ENCODE results near the gene U2AF1. TPM values are rescaled to one million over a fixed set of nuclear protein-coding genes. Genes with fewer than 3 reads are reported as not detected.
A peak's percentile ranks its signal among the peaks of the same experiment; 100 is the strongest.
"Not testable (repeated sequence)": the region's sequence is repeated elsewhere in the genome, so short reads cannot be mapped to it uniquely, and the experiment has no call there.

U2AF1 gene
- total RNA-seq, 2 donors from 2014 or later, result 72.4 to 84.7 TPM

GRCh38 chr21:43074401-43075169, 32.8 kb downstream of the U2AF1 start:
- H3K27me3 ChIP-seq (replicated peaks; ENCODE audit: insufficient read depth); H3K27ac ChIP-seq; H3K4me3 ChIP-seq; DNase-seq (ENCODE audit: low spot score); H3K9me3 ChIP-seq; H3K4me1 ChIP-seq (ENCODE audit: control insufficient read depth in 1 of 2, low read depth in 2 of 2); H3K36me3 ChIP-seq; ATAC-seq (ENCODE audit: insufficient number of reproducible peaks, low FRiP score, low read depth): not testable (repeated sequence)

DNA sequence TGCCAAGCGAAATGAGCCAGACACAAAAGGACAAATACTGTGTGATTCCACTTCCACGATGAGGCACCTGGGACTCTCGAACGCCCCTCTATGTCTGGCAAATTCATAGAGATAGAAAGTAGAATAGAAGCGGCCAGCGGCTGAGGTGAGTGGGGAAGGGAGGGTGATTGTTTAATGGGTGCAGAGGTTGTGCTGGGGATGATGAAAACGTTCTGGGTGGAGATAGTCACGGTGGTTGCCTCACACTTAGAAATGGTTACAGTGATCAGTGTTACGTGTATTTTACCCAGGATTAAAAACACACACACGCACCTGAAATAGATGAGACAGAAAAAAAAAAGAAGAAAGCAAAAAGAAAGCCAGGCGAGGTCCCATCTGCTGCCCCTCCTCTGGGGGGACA, 34.6 kb downstream of the U2AF1 start:
- not testable (repeated sequence) for H3K27ac ChIP-seq; H3K27me3 ChIP-seq (replicated peaks; ENCODE audit: insufficient read depth); DNase-seq (ENCODE audit: low spot score); H3K9me3 ChIP-seq; ATAC-seq (ENCODE audit: insufficient number of reproducible peaks, low FRiP score, low read depth); H3K4me3 ChIP-seq; H3K4me1 ChIP-seq (ENCODE audit: control insufficient read depth in 1 of 2, low read depth in 2 of 2); H3K36me3 ChIP-seq

DNA sequence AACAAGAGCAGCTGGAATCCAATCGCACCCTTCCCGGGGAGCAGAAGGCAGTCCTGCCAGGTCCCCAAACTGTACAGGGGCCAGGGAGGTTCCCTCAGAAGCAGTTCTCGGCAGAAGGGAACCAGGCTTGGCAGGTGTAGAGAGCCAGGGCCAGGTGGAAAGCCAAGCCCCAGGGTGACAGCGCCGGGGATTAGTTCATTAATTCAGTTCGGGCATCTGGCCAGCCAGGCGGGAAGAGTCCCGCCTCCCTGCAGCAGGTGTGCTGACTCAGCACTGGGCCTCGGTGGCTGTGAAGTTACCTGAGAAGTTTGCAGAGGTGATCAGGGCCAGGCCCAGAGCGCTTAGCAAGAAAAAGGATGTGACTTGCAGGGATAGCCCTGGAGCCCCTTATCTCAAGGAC, 37.7 kb downstream of the U2AF1 start:
- not testable (repeated sequence) for H3K4me3 ChIP-seq; DNase-seq (ENCODE audit: low spot score); ATAC-seq (ENCODE audit: insufficient number of reproducible peaks, low FRiP score, low read depth); H3K9me3 ChIP-seq; H3K4me1 ChIP-seq (ENCODE audit: control insufficient read depth in 1 of 2, low read depth in 2 of 2); H3K27me3 ChIP-seq (replicated peaks; ENCODE audit: insufficient read depth); H3K27ac ChIP-seq; H3K36me3 ChIP-seq

GRCh38 chr21:43068065-43068464, 39.3 kb downstream of the U2AF1 start:
- H3K4me3 ChIP-seq; DNase-seq (ENCODE audit: low spot score); H3K4me1 ChIP-seq (ENCODE audit: control insufficient read depth in 1 of 2, low read depth in 2 of 2); H3K9me3 ChIP-seq; H3K27me3 ChIP-seq (replicated peaks; ENCODE audit: insufficient read depth); H3K36me3 ChIP-seq; ATAC-seq (ENCODE audit: insufficient number of reproducible peaks, low FRiP score, low read depth); H3K27ac ChIP-seq: not testable (repeated sequence)

GRCh38 chr21:43066690-43067089, 40.7 kb downstream of the U2AF1 start:
- ATAC-seq (ENCODE audit: insufficient number of reproducible peaks, low FRiP score, low read depth); H3K36me3 ChIP-seq; DNase-seq (ENCODE audit: low spot score); H3K4me1 ChIP-seq (ENCODE audit: control insufficient read depth in 1 of 2, low read depth in 2 of 2); H3K9me3 ChIP-seq; H3K4me3 ChIP-seq; H3K27me3 ChIP-seq (replicated peaks; ENCODE audit: insufficient read depth); H3K27ac ChIP-seq: not testable (repeated sequence)

DNA sequence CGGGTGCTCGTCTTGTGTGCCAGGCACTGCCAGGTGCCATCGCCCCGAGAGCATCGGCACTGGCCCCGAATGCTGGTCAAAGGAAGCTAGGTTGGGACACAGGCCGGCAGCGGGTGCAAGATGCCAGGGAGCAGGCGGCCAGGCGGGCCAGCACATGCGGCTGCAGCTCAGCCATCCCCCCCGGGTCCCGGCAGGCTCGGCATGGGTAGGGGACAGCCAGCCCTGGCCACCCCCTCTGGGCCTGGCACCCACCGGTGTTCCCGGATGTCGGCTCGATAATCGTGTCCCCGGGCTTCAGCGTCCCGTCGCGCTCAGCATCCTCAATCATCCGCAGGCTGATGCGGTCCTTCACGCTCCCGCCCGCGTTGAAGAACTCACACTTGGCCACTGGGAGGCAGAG, 41.4 kb downstream of the U2AF1 start:
- H3K36me3 ChIP-seq; ATAC-seq (ENCODE audit: insufficient number of reproducible peaks, low FRiP score, low read depth); H3K4me1 ChIP-seq (ENCODE audit: control insufficient read depth in 1 of 2, low read depth in 2 of 2); H3K27me3 ChIP-seq (replicated peaks; ENCODE audit: insufficient read depth); H3K27ac ChIP-seq; H3K4me3 ChIP-seq; DNase-seq (ENCODE audit: low spot score); H3K9me3 ChIP-seq: not testable (repeated sequence)

DNA sequence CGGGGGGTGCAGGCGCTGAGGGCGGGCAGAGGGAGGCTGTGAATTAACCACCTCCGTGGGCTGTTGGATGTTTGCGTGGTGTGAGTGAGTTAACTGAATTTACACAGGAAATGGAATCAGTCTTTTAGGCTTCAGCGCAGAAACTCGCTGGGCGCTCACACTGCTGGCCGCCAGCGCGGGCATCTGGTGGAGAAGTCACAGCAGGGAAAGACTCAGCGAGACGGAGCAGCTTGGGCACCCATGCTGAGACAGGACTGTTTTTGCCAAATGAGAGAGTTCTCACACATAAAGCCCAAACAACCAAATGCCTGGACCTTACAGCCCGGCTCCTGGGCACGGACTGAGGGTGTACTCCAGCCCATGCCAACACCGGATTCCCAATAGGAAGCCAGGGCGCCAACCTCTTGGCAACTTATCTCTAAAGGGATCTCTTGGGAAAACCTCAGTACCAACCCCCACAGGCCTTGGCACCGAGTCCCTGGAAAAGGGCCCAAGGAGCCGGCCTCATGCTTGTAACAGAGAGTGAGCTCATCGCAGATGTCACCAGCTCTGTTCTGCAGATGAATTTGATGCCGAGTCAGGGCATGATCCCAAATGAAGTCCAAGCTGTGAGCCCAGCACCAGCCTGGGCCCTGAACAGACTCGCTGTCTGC, 43.0 kb downstream of the U2AF1 start:
- H3K27ac ChIP-seq; H3K36me3 ChIP-seq; H3K4me3 ChIP-seq; H3K9me3 ChIP-seq; H3K4me1 ChIP-seq (ENCODE audit: control insufficient read depth in 1 of 2, low read depth in 2 of 2); H3K27me3 ChIP-seq (replicated peaks; ENCODE audit: insufficient read depth); DNase-seq (ENCODE audit: low spot score): not testable (repeated sequence)
- peak; percentile 63 for ATAC-seq (ENCODE audit: insufficient number of reproducible peaks, low FRiP score, low read depth)

DNA sequence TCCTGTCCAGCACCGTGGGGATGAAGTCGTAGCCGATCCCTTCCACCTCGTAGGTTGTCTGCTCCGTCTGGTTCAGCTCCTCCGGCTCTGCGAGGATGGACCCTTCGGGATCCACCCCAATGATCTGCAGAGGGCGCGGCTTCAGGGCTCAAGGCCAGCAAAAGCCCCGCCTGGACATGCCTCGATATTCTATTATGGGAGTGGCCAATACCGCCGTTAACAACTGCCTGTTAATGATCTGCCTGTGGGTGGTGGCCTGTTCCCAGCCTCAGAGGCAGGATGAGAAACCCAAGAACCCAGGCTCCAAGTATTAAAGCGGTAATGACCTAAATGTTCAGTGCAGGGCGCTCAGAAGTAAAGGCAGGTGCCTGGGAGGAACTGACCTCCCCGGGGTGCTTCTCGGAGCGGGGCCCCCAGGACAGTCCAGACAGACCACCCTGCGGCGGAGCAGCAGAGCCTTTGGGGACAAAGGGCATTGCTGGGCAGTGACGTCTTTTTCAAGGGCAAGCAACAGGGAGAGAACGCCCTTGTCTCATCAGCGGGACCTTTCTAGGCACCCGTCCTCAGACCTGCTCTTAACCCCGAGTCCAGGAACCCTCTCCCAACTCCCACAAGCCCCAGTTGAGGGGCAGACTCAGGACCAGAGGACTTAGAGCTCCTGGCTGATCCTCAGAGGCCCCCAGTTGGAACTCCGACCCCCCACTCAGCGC, 44.3 kb downstream of the U2AF1 start:
- H3K4me1 ChIP-seq (ENCODE audit: control insufficient read depth in 1 of 2, low read depth in 2 of 2); H3K9me3 ChIP-seq; H3K4me3 ChIP-seq; H3K27ac ChIP-seq; H3K36me3 ChIP-seq; H3K27me3 ChIP-seq (replicated peaks; ENCODE audit: insufficient read depth); ATAC-seq (ENCODE audit: insufficient number of reproducible peaks, low FRiP score, low read depth); DNase-seq (ENCODE audit: low spot score): not testable (repeated sequence)

- not testable (repeated sequence) for H3K9me3 ChIP-seq; H3K27ac ChIP-seq; H3K4me1 ChIP-seq (ENCODE audit: control insufficient read depth in 1 of 2, low read depth in 2 of 2); H3K36me3 ChIP-seq; DNase-seq (ENCODE audit: low spot score); H3K4me3 ChIP-seq; H3K27me3 ChIP-seq (replicated peaks; ENCODE audit: insufficient read depth); ATAC-seq (ENCODE audit: insufficient number of reproducible peaks, low FRiP score, low read depth)
Measured at GRCh38 chr21:43053112-43053511, 54.3 kb downstream of the U2AF1 start.

- H3K36me3 ChIP-seq; H3K27me3 ChIP-seq (replicated peaks; ENCODE audit: insufficient read depth); H3K27ac ChIP-seq; H3K4me3 ChIP-seq; H3K9me3 ChIP-seq; ATAC-seq (ENCODE audit: insufficient number of reproducible peaks, low FRiP score, low read depth); H3K4me1 ChIP-seq (ENCODE audit: control insufficient read depth in 1 of 2, low read depth in 2 of 2); DNase-seq (ENCODE audit: low spot score): not testable (repeated sequence)
Measured at GRCh38 chr21:43045876-43046821, 61.2 kb downstream of the U2AF1 start.

- H3K9me3 ChIP-seq; H3K4me3 ChIP-seq; H3K4me1 ChIP-seq (ENCODE audit: control insufficient read depth in 1 of 2, low read depth in 2 of 2); H3K27me3 ChIP-seq (replicated peaks; ENCODE audit: insufficient read depth); DNase-seq (ENCODE audit: low spot score); H3K27ac ChIP-seq; H3K36me3 ChIP-seq: not testable (repeated sequence)
- ATAC-seq (ENCODE audit: insufficient number of reproducible peaks, low FRiP score, low read depth), result peak; percentile 36
Measured at GRCh38 chr21:43045165-43045875, 62.0 kb downstream of the U2AF1 start.
